GM18507 (cell line): ENCODE results near the gene TRABD2B.

Source experiments
- DNase-seq: peaks from one replicate; pipeline ENCODE4 v3.0.0; 2011; ENCODE audit warnings: low read depth; ENCODE audit not compliant: insufficient read length; ENCODE audit errors: extremely low spot score
- FAIRE-seq: peaks from 2 replicates; lab custom pipeline; 2011; peaks lifted over from hg19 to GRCh38; lab: Jason Lieb, UNC

TRABD2B gene

DNA sequence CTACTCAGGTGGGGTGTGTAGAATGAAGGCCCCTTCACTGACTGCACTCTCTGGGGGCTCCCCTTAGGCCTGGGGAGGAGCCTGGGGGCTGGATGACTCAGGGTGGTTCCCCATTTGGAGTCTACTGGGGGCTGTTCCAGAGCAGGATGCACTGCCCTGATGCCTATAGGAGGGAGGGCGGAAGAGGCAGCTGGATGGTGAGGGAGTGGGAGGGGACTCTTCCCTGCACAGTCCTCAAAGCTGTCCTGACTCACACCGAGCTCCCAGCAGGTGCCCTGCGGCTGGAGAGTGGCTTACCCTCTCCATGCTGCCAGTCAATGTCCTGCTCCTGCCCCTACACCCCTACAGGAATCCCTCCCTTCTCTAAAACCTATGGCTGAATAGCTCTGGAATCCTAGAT, 204.4 kb downstream of the TRABD2B start:
- no peak for DNase-seq
- no peak for FAIRE-seq

DNA sequence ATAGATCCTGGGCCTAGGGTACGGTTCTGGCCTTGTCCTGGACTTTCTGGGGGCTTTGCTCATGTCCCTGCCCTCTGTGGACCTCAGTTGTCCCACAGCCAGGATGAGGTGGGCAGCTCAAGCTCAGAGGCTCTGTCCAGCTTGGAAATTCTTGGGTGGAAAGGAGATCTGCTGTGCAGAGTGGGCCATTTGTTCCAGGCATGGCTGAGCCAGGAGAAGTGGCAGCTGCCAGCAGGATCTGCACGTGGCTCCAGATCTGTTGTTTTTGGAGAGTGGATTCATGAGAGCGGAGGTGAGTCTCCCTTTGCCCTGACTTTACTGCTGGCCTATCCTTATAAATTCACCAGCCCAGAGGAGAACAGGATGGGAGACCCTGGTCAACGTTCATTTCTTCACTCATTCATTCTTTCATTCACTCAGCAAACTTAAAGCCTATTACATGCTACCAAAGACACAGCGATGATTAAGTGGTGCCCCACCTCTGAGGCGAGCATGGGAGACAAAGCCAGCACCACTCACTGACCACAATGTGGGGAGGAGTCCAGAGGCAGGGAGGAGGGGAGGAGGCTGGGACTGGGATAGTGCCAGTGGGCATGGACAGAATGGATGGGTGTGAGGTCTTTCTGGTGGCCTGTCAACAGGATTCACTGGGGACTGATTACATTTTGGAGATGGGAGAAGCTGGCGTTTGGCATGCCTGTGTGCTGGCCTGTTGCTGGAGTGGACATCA, 205.1 kb downstream of the TRABD2B start:
- FAIRE-seq (no peak), DNase-seq (no peak)

DNA sequence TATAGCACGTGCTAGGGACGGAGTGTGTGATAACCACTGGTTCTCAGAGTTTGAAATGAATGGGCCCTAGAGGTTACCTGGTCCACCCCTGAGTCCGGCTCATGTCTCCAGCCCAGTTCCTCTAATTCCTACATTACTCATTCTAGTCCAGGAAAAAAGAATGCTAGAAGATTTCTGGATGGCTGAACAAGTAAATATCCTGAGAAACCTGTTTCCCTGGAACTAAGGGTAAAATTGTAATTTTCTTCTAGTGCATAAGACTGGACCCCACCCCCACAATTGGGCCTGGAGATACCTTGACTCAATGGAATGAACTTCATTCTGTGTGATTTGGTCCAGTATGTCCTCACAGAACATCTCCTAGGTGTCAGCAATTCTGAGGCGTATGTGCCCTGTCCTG, 208.4 kb downstream of the TRABD2B start:
- DNase-seq: no peak

DNA sequence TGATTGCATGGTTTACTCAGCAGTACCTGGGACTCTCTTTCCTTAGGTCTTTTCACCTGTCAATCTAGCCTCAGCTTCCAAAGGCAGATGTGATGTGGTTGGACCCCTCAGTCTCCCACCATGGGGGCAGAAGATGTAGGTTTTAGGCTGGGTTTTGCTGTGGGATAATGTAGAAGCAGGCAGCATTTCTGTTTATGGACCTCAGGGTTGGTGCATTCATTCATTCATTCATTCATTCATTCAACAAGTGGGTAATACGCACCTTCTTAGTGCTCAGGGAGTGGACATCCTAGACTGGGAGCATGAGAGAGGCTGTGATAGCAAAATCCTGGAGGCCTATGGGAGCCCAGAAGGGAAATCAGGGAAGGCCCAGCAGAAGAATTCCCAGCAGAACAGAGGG, 209.6 kb downstream of the TRABD2B start:
- DNase-seq: no peak
- no peak for FAIRE-seq

More for the DNA sequence above, 208.4 kb downstream of the TRABD2B start:
- no peak for FAIRE-seq

DNA sequence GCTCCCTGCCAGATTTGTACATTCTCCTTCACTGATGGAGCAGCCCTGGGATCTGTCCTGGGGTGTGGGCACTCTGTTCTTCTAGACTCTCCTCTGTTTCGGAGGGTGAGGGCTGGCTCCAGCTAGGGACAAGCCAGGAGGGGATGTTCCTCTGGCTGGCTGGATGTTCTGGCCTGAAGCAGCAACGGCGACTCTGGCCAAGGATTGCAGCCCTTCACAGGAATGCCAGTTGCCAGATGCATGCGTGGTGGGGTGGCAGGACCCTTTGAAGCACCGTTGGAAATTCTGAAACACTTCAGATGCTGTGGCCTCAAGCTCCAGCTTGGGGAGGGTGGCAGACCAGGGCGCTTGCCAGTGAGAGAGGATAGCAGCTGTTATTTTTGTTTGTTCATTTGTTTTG, 210.9 kb downstream of the TRABD2B start:
- FAIRE-seq (no peak), DNase-seq (no peak)

DNA sequence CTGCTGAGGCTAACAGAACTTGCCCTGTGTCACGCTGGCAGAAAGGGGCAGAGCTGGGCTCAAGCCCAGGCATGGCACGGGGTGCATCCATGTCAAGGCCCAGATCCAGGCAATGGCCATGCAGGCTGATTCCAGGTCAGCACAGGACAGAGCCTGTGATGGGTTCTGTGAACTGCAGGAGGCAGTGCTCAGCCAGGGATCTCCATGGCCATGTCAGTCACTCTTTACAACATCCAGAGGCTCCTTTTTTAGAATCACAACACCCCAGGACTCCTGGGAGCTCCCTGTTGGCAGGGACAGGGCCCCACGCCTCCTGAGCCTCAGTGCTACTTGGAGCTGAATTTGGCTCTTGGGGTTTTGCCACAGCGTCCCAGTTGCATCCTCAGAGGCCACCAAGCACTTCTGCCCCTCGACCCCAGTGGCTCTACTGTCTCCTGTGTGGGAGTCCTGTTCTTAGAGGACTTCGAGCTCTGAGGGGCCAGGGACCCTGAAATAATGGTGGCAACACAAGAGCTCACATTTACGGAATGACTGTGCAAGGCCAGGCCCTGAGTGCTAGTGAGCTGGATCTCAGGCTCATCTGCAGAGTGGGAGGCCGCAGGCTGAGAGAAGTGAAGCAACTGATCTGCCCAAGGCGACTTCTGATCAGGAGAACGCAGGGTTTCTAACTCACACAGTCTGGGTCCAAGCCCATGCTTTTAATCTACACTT, 211.5 kb downstream of the TRABD2B start:
- FAIRE-seq (no peak), DNase-seq (no peak)

DNA sequence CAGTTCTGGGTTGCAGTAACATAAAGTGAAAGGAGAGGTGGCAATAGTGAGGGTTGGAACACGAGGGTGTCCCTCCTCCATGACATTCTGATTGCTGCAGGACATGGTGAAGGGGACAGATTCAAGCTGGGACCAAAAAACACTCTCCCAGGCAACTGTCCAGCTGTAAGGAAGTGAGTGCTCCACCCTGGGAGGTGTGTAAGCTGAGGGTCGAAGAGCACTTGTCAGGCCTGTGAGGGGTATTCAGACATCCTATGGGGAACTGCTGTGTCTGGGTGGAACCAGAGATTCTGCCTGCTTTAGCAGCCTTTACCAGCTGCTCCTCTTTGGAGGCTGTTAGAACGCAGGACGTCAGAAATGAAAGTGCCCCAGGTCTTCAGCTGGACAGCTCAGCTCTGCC, 212.1 kb downstream of the TRABD2B start:
- no peak for DNase-seq

DNA sequence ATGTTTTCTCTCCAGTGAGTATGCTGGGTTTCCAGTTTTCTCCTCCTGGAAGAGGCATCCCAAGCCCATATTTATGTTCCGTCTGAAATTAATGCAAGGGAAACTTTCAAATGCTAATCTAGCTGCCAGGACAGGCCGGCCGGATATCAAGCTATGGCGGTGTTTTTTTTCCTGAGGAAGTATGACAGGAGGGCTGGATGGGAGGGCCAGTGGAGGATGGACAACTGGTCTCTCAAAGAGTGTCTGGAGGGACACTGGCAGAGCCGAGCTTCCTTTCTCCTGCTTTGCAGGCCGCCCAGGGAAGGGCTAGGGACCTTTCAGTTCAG, 212.7 kb downstream of the TRABD2B start:
- no peak for FAIRE-seq
- no peak for DNase-seq

More for the DNA sequence above, 212.1 kb downstream of the TRABD2B start:
- FAIRE-seq: no peak

DNA sequence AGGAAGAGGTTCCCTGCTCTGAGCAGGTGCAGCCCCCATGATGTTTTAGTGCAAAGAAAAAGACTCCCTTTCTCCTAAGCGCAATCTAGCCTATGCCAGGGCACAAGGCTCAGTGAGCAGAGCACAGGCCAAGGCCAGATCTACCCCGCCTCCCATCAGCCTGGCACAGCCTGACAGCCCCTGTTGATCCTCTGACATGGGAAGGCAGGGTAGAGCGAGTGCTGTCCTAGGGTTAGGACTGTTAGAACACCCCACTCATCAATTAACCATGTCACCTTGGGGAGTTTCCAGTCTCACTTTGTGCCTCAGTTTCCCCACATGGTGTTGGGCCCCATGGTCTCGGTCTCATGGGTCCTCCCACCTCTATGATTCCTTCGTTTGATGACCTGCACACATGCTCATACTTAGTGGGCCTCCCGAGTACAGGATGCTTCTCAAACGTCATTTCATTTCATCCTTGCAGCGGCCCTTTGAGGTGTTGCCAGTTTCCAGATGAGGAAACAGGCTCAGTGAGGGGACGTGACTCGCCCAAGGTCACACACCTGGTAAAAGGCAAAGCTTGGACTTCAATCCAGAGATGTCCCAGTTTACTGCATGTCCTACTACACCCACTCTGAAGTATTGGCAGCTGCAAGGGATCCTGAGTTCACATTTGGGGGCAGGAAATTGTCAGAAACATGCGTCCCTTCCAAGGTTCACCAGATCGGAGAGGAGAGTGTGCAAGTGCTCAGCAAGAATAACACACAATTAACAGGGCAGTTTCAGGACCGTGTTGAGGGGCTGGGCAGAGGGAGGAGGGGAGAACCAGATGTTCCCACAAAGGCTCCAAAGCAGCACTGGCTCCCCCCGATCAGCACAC, 213.3 kb downstream of the TRABD2B start:
- DNase-seq: no peak

DNA sequence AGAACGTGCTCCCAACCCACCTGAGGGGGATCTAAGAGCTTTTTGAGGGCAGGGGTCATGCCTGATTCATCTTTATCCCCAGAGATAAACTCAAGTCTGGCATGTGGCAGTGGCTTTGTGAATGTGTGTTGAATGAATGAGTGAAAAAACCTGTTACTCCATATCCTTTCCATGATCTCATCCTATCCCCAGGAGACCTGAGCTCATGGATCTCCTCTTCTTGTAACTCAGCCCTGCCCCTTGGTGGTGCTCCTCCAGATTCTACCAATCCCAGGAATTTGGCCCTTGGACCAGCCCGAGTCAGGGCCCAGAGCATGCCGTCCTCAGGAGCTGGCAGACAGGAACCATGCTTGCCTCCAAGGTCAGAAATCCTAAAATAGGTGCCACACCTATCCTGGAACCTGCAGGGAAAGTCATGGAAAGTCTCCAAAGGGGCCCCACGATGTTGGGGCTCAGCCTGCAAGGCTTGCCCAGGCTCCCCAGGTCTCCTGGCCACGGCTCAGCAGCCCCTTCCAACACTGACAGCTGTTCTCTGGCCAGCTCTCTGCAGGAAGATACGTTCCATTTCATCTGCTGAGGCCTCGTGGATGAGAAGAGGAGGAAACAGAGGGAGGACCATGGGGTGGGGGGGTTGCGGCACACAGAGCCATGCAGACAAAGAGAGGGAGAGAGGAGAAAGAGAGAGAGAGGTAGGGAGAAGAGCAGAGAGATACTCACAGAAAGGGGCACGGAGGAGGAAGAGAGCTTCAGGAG, 214.6 kb downstream of the TRABD2B start:
- DNase-seq (no peak), FAIRE-seq (no peak)

More for the DNA sequence above, 213.3 kb downstream of the TRABD2B start:
- FAIRE-seq: no peak

DNA sequence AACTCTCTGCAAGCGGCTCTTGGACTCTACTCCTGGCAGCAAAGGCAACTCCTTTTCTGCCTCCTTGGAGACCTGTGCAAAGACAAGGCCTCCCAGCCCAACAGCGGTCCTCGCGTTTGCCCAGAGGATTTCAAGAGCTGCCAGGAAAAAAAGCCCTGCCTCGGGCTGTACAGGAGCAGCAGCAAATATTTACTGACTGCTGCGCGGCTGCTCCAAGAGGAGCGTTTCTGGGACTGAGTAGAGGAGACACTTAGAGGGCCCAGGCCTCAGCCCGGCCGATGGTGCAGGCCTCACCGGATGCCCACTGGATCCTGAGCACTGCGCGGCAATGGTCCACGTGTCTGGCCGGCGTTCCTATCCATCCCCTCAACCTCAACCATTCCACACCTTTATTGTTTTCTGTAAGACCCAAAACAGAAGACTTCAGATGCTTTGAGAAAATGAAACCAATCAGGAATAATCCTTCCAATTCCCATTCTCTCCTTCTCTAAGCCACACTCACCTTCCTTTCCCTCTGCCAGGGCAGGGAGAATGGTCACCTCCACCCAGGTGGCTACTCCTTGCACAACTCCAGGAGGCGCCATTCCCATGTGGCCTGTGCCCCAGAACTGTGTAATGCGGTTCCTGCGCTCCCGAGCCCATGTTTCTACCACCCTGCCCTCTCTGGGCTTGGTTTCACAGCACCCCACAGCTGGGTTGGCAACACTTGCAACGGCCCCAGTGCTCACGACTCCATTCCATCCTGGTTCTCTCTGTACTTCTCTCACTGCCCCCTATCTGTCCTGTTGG, 215.8 kb downstream of the TRABD2B start:
- DNase-seq (no peak), FAIRE-seq (no peak)

DNA sequence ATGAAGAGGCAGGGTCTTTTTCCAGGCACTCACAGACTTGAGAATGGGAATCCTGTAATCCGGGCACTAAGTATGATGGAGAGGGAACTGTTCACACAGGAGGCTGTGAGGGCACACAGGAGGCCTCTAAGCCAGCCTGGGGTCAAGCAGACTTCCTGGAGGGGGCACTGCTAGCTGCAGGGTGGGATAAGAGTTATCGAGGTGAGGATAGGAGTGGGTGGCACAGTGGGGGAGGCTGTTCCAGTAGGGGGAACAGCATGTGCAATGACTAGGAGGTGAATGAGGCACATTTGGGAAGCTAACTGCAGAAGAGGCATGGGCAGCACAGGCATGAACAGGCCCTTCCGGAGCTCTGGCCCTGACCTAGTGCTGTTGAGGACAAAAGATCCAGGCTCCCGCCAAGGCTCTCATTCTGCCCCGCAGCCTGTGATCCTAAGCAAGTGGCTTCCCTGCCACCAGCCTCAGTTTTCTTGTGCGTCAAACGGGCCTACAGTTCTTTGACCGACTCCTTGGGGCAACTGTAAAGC, 216.7 kb downstream of the TRABD2B start:
- FAIRE-seq (no peak), DNase-seq (no peak)

DNA sequence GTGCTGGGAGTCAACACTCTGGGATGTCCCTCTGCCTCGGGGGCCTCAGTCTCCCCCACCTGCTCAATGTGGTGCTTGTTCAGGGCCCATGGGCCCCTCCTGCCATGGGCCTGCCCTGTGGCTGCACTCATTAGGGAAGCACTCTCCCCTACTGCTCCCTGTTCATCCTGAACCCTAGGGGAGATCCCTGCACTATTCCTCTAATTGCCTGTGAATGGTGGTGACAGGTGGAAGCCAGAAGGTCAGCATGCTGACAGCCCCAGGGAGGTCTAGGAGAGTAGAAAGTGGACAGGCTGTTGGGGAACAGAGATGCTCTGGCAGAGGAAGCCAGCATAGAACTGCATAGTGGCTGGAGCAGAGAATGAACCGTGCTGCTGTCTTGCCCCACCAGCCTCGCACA, 217.6 kb downstream of the TRABD2B start:
- FAIRE-seq: no peak

DNA sequence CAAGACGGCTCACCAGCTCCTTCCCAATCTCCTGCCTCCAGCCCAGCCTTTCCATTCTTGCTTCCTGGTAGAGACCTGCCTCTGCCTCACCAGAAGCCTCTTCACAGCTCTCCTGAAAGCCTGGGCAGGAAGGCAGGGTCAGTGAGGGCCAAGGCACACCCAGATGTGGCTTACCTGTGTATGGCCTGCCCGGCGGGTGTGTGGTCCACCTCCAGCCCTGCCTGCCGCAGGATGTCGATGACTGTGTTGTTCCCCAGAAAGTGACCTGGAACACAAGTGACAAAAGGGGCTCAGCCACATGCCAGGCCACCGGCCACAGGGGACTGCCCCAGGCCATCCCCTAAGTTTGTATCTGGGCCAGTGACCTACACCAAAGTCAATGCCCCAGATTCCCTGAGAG, 218.9 kb downstream of the TRABD2B start:
- FAIRE-seq: no peak
- no peak for DNase-seq

More for the DNA sequence above, 217.6 kb downstream of the TRABD2B start:
- no peak for DNase-seq

DNA sequence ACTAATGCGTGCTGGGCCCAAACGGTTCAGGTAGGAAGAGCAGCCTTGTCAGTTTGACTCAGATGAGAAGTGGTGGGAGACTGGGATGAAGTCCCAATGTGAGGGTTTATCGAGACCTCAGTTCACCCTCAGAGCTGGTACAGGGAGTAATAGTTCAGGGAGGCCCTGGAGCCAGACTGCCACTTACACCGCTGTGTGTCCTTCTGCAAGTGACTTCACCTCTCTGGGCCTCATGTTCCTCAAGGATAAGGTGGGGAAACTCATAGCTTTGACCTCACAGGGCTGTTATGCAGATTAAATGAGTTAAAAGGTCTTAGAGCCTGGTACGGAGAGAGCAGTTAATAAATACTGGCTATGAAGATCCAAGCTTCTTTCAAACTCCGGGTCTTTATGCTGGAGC, 219.9 kb downstream of the TRABD2B start:
- DNase-seq (no peak), FAIRE-seq (no peak)

DNA sequence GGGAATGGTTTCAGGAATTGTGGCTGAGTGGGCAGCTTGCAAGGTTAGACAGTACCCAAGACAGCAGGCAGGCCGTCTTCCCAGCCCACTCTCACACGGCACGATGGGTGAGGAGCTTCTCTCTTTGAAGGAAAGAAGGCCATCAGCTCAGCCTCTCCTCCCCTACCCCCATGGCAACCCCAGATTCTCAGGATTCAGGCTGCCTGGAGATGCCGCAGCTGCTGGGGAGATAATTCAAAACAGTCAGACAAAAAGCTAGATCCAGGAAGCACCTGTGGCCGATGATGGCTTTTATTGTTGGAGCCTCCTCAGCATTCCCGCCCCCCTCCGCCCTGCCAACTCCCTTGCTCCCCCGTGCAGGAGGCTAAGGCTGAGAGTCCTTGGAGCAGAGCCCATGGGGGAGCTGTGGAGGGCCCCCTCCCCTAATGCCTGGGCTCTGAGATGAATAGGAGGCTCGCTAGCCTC, 220.5 kb downstream of the TRABD2B start:
- no peak for DNase-seq
- no peak for FAIRE-seq

DNA sequence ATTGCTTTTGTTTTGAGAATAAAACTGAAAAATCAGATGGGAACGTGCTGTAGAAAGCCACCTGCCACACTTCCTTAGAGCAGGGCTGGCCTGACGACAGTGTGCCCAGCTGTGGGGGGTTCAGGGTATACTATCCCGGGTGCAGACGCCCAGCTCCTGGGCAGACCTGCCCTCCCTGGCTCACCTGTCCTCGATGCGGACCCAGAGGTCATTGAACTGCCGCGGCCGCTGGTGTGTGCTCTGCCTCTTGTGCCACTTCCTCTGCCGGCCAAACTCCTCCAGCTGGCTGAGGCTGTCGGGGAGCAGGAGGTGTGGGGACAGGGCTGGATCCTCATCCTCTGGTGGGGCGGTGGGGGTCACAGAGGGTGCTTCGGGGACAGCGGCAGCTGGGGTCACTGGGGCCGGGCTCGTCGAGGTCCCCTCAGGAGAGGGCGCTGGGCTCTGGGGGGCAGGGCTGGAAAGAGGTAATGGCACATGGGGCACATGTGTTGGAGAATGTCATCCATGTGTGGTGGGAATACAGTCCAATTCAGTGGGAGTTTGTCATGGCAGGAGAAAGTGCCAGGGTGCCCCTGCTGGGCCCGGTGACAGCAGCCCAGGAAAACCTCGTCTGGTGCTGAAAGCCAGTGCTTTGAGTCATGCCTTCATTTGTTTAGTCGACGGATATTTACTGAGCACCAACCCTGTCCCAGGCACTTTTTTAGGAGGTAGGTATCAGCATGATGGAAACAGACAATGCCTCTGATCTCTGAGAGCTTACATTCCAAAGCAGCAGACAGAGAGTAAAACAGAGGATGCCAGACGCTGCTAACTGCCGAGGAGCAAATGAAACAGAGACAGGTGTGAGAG, 222.0 kb downstream of the TRABD2B start:
- DNase-seq: no peak
- FAIRE-seq: no peak
